Trophoblast cell (in vitro differentiated cells and primary cell): Measurements from ENCODE around the gene SERPINE2.
A peak's percentile ranks its signal among the peaks of the same experiment; 100 is the strongest.

Experiments used
- DNase-seq, 2 donors: peaks; one replicate each; pipeline ENCODE4 v3.0.0-alpha.2; 2016
- H2AFZ ChIP-seq: 2 replicates; pipeline ENCODE4 v1.6.1; 2013; ENCODE audit warnings: low read length, moderate library complexity, mild to moderate bottlenecking; ENCODE audit not compliant: insufficient read depth, poor library complexity
- H2AK5ac ChIP-seq: 2 replicates; pipeline ENCODE4 v1.6.1; 2013; ENCODE audit warnings: mild to moderate bottlenecking, low read length
- H2BK120ac ChIP-seq: 2 replicates; pipeline ENCODE4 v1.6.1; 2013; ENCODE audit warnings: low read length, mild to moderate bottlenecking, moderate library complexity; ENCODE audit not compliant: insufficient read depth, poor library complexity
- H2BK12ac ChIP-seq: 2 replicates; pipeline ENCODE4 v1.6.1; 2013; ENCODE audit warnings: mild to moderate bottlenecking, low read length, moderate library complexity
- H2BK5ac ChIP-seq: 2 replicates; pipeline ENCODE4 v1.6.1; 2013; ENCODE audit warnings: low read length, low read depth, moderate library complexity, mild to moderate bottlenecking; ENCODE audit not compliant: poor library complexity
- H3K14ac ChIP-seq: 2 replicates; pipeline ENCODE4 v1.6.1; 2013; ENCODE audit warnings: mild to moderate bottlenecking, low read length
- H3K18ac ChIP-seq: 2 replicates; pipeline ENCODE4 v1.6.1; 2013; ENCODE audit warnings: mild to moderate bottlenecking, low read length
- H3K23ac ChIP-seq: 2 replicates; pipeline ENCODE4 v1.6.1; 2013; ENCODE audit warnings: low read length
- H3K27ac ChIP-seq: 2 replicates; pipeline ENCODE4 v1.5.1; 2013; ENCODE audit warnings: low read depth, mild to moderate bottlenecking, inconsistent platforms, low read length, moderate library complexity
- H3K27me3 ChIP-seq: 2 replicates; pipeline ENCODE4 v1.6.1; 2013; ENCODE audit warnings: inconsistent platforms, mild to moderate bottlenecking, low read length, moderate library complexity; ENCODE audit not compliant: insufficient read depth
- H3K36me3 ChIP-seq, 2 experiments: 1 replicate in 1 of 2; 2 replicates in 1 of 2; pipeline ENCODE4 v1.6.1; 2013; ENCODE audit warnings: low read length in 2 of 2, mild to moderate bottlenecking in 2 of 2, moderate library complexity in 1 of 2; ENCODE audit not compliant: insufficient read depth in 2 of 2, control insufficient read depth in 1 of 2
- H3K4ac ChIP-seq: 2 replicates; pipeline ENCODE4 v1.6.1; 2013; ENCODE audit warnings: low read depth, mild to moderate bottlenecking, low read length, moderate library complexity
- H3K4me1 ChIP-seq, 2 experiments: 1 replicate in 1 of 2; 2 replicates in 1 of 2; pipeline ENCODE4 v1.6.1; 2013; ENCODE audit warnings: low read length in 2 of 2, mild to moderate bottlenecking in 2 of 2, moderate library complexity in 1 of 2; ENCODE audit not compliant: insufficient read depth in 2 of 2, control insufficient read depth in 1 of 2
- H3K4me2 ChIP-seq: 2 replicates; pipeline ENCODE4 v1.6.1; 2013; ENCODE audit warnings: inconsistent platforms, mild to moderate bottlenecking, low read length, moderate library complexity
- H3K4me3 ChIP-seq: 2 replicates; pipeline ENCODE4 v1.5.1; 2013; ENCODE audit warnings: mild to moderate bottlenecking, low read depth, low read length, inconsistent platforms
- H3K79me1 ChIP-seq: one replicate; pipeline ENCODE4 v1.6.1; 2013; ENCODE audit warnings: low read length
- H3K79me2 ChIP-seq: 2 replicates; pipeline ENCODE4 v1.6.1; 2013; ENCODE audit warnings: low read length, mild to moderate bottlenecking; ENCODE audit not compliant: control insufficient read depth, insufficient read depth, poor library complexity
- H3K9ac ChIP-seq: 2 replicates; pipeline ENCODE4 v1.6.1; 2013; ENCODE audit warnings: mild to moderate bottlenecking, low read length
- H3K9me3 ChIP-seq: 2 replicates; pipeline ENCODE4 v1.6.1; 2013; ENCODE audit warnings: low read depth, mild to moderate bottlenecking, control low read depth, inconsistent platforms, low read length; ENCODE audit not compliant: insufficient read depth
- H4K12ac ChIP-seq: 2 replicates; pipeline ENCODE4 v1.6.1; 2013; ENCODE audit warnings: low read depth, mild to moderate bottlenecking, low read length, moderate library complexity
- H4K8ac ChIP-seq: 2 replicates; pipeline ENCODE4 v1.6.1; 2013; ENCODE audit warnings: low read depth, mild to moderate bottlenecking, low read length, moderate library complexity
- H4K91ac ChIP-seq: one replicate; pipeline ENCODE4 v1.6.1; 2013; ENCODE audit warnings: low read depth, mild to moderate bottlenecking, low read length, moderate library complexity
- WGBS: extraction: QIAGEN DNeasy Blood & Tissue Kit; methylation state at CpG from one replicate; pipeline ENCODE4 v1.1.7; 2013; ENCODE audit warnings: missing lambda C conversion rate; ENCODE audit not compliant: insufficient read length, insufficient coverage; ENCODE audit errors: extremely low coverage; 5-methylcytosine and 5-hydroxymethylcytosine counted together

The SERPINE2 gene

GRCh38 chr2:224017957-224018356, 21.1 kb downstream of the SERPINE2 start:
- Histone ChIP-seq H3K18ac (no peak overlapping the region), H3K9ac (no peak overlapping the region), H3K4ac (no peak overlapping the region), H3K36me3 (no peaks in the 10 kb centered on the region), H3K23ac (no peak overlapping the region), H3K27me3 (no peaks in the 10 kb centered on the region), H4K12ac (no peak overlapping the region), H3K4me3 (no peak overlapping the region), H3K14ac (no peak overlapping the region), H2AFZ (no peak overlapping the region), H4K91ac (no peak overlapping the region), H3K4me2 (no peak overlapping the region), H2BK120ac (no peak overlapping the region), H3K79me1 (no peaks in the 10 kb centered on the region), H3K9me3 (no peaks in the 10 kb centered on the region), H3K27ac (no peak overlapping the region), H2BK5ac (no peak overlapping the region), H3K79me2 (no peaks in the 10 kb centered on the region), H2AK5ac (no peak overlapping the region), H2BK12ac (no peak overlapping the region), H4K8ac (no peak overlapping the region), H3K4me1 (peaks cover 7 to 12% of the 10 kb centered on the region in 2 experiments)
- DNase-seq: no peak
- WGBS: no CpG with 5 or more reads among the region's 4 CpGs

DNA sequence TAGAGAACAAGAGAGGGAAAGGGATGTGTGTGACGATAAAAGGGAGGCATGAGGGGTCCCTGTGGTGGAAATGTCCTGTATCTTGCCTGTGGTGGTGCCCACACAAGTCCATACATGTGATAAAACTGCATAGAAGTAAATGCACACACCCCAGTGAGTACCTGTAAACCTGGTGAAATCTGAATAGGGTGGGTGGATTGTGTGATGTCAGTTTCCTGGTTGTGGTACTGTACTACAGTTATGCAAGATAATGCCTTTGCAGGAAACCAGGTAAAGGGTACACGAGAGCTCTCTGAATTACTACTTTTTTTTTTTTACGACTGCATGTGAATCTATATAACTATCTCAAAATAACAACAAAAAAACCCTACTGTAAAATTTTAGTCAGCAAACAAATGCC, 22.1 kb downstream of the SERPINE2 start:
- no peak overlapping the region for H3K9ac ChIP-seq
- no peak overlapping the region for H3K27ac ChIP-seq
- H3K14ac ChIP-seq: no peak overlapping the region
- H2AFZ ChIP-seq: no peak overlapping the region
- no peaks in the 10 kb centered on the region for H3K79me2 ChIP-seq
- H3K4me2 ChIP-seq: no peak overlapping the region
- no peak overlapping the region for H3K23ac ChIP-seq
- no peak overlapping the region for H2BK12ac ChIP-seq
- no peak overlapping the region for H4K12ac ChIP-seq
- H4K91ac ChIP-seq: no peak overlapping the region
- no peak overlapping the region for H2AK5ac ChIP-seq
- H3K27me3 ChIP-seq: no peaks in the 10 kb centered on the region
- H3K9me3 ChIP-seq: no peaks in the 10 kb centered on the region
- no peak overlapping the region for H2BK120ac ChIP-seq
- H2BK5ac ChIP-seq: no peak overlapping the region
- H3K4ac ChIP-seq: no peak overlapping the region
- H3K36me3 ChIP-seq: no peaks in the 10 kb centered on the region
- DNase-seq: no peak
- no peak overlapping the region for H4K8ac ChIP-seq
- H3K4me1 ChIP-seq: peaks cover 7 to 12% of the 10 kb centered on the region in 2 experiments
- no peak overlapping the region for H3K4me3 ChIP-seq
- no peak overlapping the region for H3K18ac ChIP-seq
- WGBS: no CpG with 5 or more reads among the region's 3 CpGs
- H3K79me1 ChIP-seq: no peaks in the 10 kb centered on the region

GRCh38 chr2:224014336-224014735, 24.8 kb downstream of the SERPINE2 start:
- Histone ChIP-seq H2BK12ac (no peak overlapping the region), H3K14ac (no peak overlapping the region), H2BK120ac (no peak overlapping the region), H3K9me3 (no peaks in the 10 kb centered on the region), H3K27ac (no peak overlapping the region), H3K9ac (no peak overlapping the region), H2AFZ (no peak overlapping the region), H3K4me3 (no peak overlapping the region), H3K27me3 (no peaks in the 10 kb centered on the region), H3K4me1 (peaks cover 8 to 14% of the 10 kb centered on the region in 2 experiments), H3K18ac (no peak overlapping the region), H3K4me2 (no peak overlapping the region), H2BK5ac (no peak overlapping the region), H3K23ac (no peak overlapping the region), H4K12ac (no peak overlapping the region), H3K79me1 (no peaks in the 10 kb centered on the region), H2AK5ac (no peak overlapping the region), H4K91ac (no peak overlapping the region), H3K36me3 (no peaks in the 10 kb centered on the region), H4K8ac (no peak overlapping the region), H3K79me2 (no peaks in the 10 kb centered on the region), H3K4ac (no peak overlapping the region)
- peak; percentile 79 to 85 for DNase-seq
- no CpG with 5 or more reads among the region's 4 CpGs for WGBS

- Histone ChIP-seq H3K27me3 (no peaks in the 10 kb centered on the region), H3K79me2 (no peaks in the 10 kb centered on the region), H3K4me3 (no peak overlapping the region), H3K14ac (no peak overlapping the region), H4K91ac (no peak overlapping the region), H2BK5ac (no peak overlapping the region), H2AFZ (no peak overlapping the region), H2BK120ac (no peak overlapping the region), H3K36me3 (no peaks in the 10 kb centered on the region), H3K23ac (no peak overlapping the region), H3K4ac (no peak overlapping the region), H3K4me1 (peaks cover 13 to 25% of the 10 kb centered on the region in 2 experiments), H3K79me1 (no peaks in the 10 kb centered on the region), H3K9ac (no peak overlapping the region), H4K8ac (no peak overlapping the region), H2AK5ac (no peak overlapping the region), H3K27ac (no peak overlapping the region), H4K12ac (no peak overlapping the region), H2BK12ac (no peak overlapping the region), H3K9me3 (no peaks in the 10 kb centered on the region), H3K18ac (no peak overlapping the region), H3K4me2 (no peak overlapping the region)
- WGBS: no CpG with 5 or more reads among the region's 1 CpG
- no peak for DNase-seq
These were observed 27.2 kb downstream of the SERPINE2 start for GRCh38 chr2:224011837-224012236.
